Nephron progenitor cell (in vitro differentiated cells): ENCODE measurements around the gene LRRC63.

ENCODE experiments used
- DNase-seq: peaks from one replicate; pipeline ENCODE4 v3.0.0; 2021
- H3K27ac Mint-ChIP-seq: 2 replicates; pipeline ENCODE4 v1.8.0; 2021; ENCODE audit warnings: mild to moderate bottlenecking, moderate library complexity, mixed read lengths
- H3K27me3 Mint-ChIP-seq: 2 replicates; pipeline ENCODE4 v1.8.0; 2021; ENCODE audit warnings: mild to moderate bottlenecking, low read depth, mixed read lengths; ENCODE audit not compliant: poor library complexity
- H3K36me3 Mint-ChIP-seq: 2 replicates; pipeline ENCODE4 v1.8.0; 2021; ENCODE audit warnings: low read depth, mixed read lengths
- H3K4me1 Mint-ChIP-seq: 2 replicates; pipeline ENCODE4 v1.8.0; 2021; ENCODE audit warnings: mixed read lengths
- H3K4me3 Mint-ChIP-seq: 2 replicates; pipeline ENCODE4 v1.8.0; 2021; ENCODE audit warnings: mild to moderate bottlenecking, moderate library complexity, mixed read lengths
- H3K9me3 Mint-ChIP-seq: 2 replicates; pipeline ENCODE4 v1.8.0; 2021; ENCODE audit warnings: mild to moderate bottlenecking, moderate library complexity, mixed read lengths
- TF ChIP-seq, protein P1 (sequence below): fragments of 200-600 bp; sonication (generic); IDR thresholded peaks from 2 replicates; pipeline ENCODE4 v1.5.0; 2021; ENCODE audit warnings: antibody characterized with exemption

Gene LRRC63

DNA sequence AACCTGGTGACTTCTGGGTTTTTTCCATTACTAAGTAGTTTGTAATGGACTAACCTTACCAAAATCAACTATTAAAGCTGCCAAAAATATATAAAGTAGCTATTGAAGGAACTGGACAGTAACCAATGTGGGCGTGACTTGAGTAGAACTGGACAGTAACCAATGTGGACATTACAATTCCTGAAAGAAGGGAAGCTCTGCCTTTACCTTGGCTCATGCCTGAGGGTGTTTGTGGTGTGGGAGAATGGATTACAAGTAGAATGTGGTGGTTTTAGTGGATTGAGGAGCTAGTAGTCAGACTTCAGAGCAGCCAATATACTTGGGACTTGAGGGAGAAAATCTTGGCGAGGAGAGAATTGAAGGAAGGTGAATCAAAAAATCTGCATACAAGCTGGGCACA, 17.5 kb downstream of the LRRC63 start:
- TF ChIP-seq, protein P1, sequence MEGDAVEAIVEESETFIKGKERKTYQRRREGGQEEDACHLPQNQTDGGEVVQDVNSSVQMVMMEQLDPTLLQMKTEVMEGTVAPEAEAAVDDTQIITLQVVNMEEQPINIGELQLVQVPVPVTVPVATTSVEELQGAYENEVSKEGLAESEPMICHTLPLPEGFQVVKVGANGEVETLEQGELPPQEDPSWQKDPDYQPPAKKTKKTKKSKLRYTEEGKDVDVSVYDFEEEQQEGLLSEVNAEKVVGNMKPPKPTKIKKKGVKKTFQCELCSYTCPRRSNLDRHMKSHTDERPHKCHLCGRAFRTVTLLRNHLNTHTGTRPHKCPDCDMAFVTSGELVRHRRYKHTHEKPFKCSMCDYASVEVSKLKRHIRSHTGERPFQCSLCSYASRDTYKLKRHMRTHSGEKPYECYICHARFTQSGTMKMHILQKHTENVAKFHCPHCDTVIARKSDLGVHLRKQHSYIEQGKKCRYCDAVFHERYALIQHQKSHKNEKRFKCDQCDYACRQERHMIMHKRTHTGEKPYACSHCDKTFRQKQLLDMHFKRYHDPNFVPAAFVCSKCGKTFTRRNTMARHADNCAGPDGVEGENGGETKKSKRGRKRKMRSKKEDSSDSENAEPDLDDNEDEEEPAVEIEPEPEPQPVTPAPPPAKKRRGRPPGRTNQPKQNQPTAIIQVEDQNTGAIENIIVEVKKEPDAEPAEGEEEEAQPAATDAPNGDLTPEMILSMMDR, result no peak

DNA sequence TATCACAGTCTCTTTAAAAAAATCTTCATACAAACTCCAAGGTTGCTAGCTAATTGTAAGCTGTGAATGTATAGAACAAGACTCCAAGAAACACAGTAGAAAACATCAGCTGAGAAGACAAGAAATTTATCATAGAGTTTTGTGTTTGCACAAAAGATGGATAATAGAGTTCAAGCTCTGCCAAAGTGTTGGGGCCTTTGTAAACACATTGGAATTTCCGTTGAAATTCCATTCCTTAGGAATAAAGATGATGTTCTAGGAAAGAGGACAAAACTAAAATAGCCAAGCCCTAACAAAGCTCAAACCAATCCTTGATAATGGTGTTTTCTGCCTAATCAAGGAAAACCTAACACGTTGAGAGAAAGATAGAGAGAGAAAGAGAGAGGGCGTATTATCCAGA, 20.6 kb downstream of the LRRC63 start:
- H3K27me3 Mint-ChIP-seq, result no peaks in the 10 kb centered on the region
- H3K9me3 Mint-ChIP-seq, result peaks cover 66% of the 10 kb centered on the region
- no peak for DNase-seq
- H3K27ac Mint-ChIP-seq, result no peak overlapping the region
- TF ChIP-seq, protein P1, result no peak
- H3K36me3 Mint-ChIP-seq, result peaks cover 11% of the 10 kb centered on the region
- no peak overlapping the region for H3K4me3 Mint-ChIP-seq
- no peaks in the 10 kb centered on the region for H3K4me1 Mint-ChIP-seq

More for the DNA sequence above, 17.5 kb downstream of the LRRC63 start:
- no peak overlapping the region for H3K27ac Mint-ChIP-seq
- H3K36me3 Mint-ChIP-seq, result no peaks in the 10 kb centered on the region
- peaks cover 44% of the 10 kb centered on the region for H3K9me3 Mint-ChIP-seq
- H3K4me1 Mint-ChIP-seq, result no peaks in the 10 kb centered on the region
- no peak overlapping the region for H3K4me3 Mint-ChIP-seq
- H3K27me3 Mint-ChIP-seq, result peaks cover 2% of the 10 kb centered on the region
- DNase-seq, result no peak

DNA sequence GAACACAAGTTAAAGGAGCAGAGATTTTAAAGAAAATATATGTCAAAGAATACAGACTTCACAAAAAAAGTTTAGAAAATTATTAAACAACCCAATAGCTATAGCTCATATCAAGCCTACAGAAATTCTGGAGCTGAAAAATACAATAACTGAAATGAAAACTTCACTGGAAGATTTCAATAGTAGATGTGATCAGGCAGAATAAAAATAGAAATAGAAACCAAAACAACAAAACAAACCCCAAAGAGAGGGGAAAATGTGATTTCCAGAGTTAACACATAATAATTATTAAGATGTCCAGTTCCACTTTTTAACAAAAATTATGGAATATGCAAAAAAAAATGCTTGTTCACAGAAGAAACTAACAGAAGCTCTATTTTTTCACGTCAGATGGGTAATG, 23.6 kb downstream of the LRRC63 start:
- TF ChIP-seq, protein P1, result no peak
- no peak overlapping the region for H3K27ac Mint-ChIP-seq
- no peaks in the 10 kb centered on the region for H3K4me1 Mint-ChIP-seq
- peaks cover 11% of the 10 kb centered on the region for H3K36me3 Mint-ChIP-seq
- H3K27me3 Mint-ChIP-seq, result no peaks in the 10 kb centered on the region
- no peak for DNase-seq
- peaks cover 65% of the 10 kb centered on the region for H3K9me3 Mint-ChIP-seq
- H3K4me3 Mint-ChIP-seq, result no peak overlapping the region

DNA sequence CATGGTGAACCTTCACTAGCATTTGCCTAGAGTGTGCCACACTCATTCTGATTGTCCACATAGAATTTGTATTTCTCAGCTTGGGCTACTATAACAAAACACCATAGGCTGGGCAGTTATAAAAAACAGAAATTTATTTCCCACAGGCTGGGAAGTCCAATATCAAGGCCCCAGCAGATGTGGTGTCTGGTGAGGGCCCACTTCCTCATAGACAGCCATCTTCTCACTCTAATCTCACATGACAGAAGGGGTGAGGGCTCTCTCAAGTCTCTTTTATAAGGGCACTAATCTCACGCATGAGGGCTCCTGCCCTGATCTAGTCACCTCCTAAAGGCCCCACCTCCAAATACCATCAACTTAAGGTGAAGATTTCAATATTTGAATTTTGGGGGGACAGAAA, 53.6 kb downstream of the LRRC63 start:
- TF ChIP-seq, protein P1, result no peak
- Mint-ChIP-seq H3K27me3 (peaks cover 4% of the 10 kb centered on the region), H3K27ac (no peak overlapping the region), H3K9me3 (no peaks in the 10 kb centered on the region), H3K36me3 (no peaks in the 10 kb centered on the region), H3K4me3 (no peak overlapping the region), H3K4me1 (no peaks in the 10 kb centered on the region)
- DNase-seq, result no peak

DNA sequence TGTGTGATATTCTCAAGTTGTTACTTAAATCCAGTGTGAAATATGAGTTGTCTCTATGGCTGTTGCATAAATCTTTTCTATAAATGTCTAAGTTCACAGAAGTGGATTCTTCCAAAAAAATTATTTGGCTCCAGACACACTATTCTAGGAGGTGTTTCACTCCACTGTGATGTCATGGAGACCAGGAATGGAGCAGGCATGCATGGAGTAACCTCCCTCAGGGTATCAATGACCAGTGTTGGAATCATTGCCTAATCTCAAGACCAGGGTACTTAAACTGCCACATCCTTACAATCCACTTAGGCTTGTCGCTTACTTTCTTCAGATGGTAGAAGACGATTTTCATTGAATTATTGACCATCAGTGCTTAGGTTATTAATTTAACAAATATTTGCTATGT, 55.4 kb downstream of the LRRC63 start:
- H3K36me3 Mint-ChIP-seq, result no peaks in the 10 kb centered on the region
- TF ChIP-seq, protein P1, result no peak
- peaks cover 4% of the 10 kb centered on the region for H3K27me3 Mint-ChIP-seq
- no peaks in the 10 kb centered on the region for H3K9me3 Mint-ChIP-seq
- no peak overlapping the region for H3K27ac Mint-ChIP-seq
- no peaks in the 10 kb centered on the region for H3K4me1 Mint-ChIP-seq
- no peak overlapping the region for H3K4me3 Mint-ChIP-seq
- no peak for DNase-seq

DNA sequence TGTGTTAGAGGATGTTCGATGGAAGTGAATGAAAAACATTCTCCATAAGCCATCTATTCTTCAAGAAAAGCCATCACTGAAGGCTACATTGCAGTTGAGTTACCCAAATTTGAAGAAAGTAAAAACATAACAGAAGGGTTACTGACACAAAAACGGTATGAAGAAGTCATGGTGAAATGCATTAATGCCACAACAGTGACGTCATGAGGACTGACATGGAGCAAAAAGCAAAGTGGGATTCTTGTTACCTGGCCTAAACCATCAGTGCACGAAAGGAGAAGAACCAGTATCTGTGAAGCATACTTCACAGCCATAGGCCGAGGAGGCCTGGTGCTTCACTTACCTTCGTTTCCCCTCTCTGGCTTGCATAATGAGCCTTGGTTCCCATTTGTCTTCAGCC, 58.7 kb downstream of the LRRC63 start:
- H3K36me3 Mint-ChIP-seq, result no peaks in the 10 kb centered on the region
- TF ChIP-seq, protein P1, result no peak

More for the DNA sequence above, 58.7 kb downstream of the LRRC63 start:
- no peak for DNase-seq
- Mint-ChIP-seq H3K9me3 (no peaks in the 10 kb centered on the region), H3K27ac (no peak overlapping the region), H3K27me3 (peaks cover 2% of the 10 kb centered on the region), H3K4me3 (no peak overlapping the region), H3K4me1 (no peaks in the 10 kb centered on the region)
